Ovary (tissue), 3 donors: ENCODE data around the gene DNAI1.

Experiments used
- EP300 ChIP-seq: sonication (generic); formaldehyde crosslinking; IDR thresholded peaks from one replicate; pipeline ENCODE4 v1.6.1; 2017; ENCODE audit warnings: antibody characterized with exemption
- POLR2A ChIP-seq: fragments of 450-650 bp; IDR thresholded peaks from one replicate; pipeline ENCODE4 v1.6.1; 2017; ENCODE audit warnings: antibody characterized with exemption, mild to moderate bottlenecking, moderate library complexity
- TF ChIP-seq, protein P1 (sequence below), 3 donors: fragments of 450-650 bp in 2 of 3; fragments of 200-600 bp in 1 of 3; IDR thresholded peaks; one replicate each; pipeline versions ENCODE4 v1.5.1 to v1.8.0; 2016 to 2022; ENCODE audit warnings: antibody characterized with exemption in 3 of 3, mild to moderate bottlenecking in 1 of 3
- donor health status: DM: no; HTN: no; CAD: no.

DNA sequence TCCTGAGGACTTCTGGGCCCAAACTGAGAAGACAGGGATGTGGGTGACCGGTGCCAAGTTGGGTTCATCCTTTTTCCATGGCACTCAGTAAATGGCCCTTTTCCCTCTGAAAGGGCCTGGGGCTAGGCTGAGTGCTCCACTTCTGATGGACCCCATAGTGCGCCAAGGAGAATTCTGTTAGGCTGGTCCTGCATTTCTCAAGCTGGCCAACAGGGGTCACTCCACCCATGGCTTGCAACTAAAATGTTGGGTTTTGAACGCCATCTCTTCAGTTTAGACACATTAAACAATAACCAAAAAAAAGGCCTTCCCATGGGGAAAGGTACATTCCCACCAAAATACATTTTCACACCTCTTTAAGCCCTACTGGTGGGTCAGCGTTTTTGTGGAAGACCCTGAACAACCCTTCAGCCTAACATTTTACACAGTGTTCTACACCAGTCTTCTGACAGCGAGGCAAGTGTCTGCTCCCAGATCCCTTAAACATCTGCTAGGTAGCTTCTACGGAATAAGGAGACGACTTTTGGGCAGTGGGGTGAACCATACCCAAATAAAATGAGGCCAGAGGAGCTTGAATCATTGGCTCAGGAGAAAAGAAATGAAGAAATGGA is 103.6 kb downstream of the DNAI1 start:
- TF ChIP-seq, protein P1, sequence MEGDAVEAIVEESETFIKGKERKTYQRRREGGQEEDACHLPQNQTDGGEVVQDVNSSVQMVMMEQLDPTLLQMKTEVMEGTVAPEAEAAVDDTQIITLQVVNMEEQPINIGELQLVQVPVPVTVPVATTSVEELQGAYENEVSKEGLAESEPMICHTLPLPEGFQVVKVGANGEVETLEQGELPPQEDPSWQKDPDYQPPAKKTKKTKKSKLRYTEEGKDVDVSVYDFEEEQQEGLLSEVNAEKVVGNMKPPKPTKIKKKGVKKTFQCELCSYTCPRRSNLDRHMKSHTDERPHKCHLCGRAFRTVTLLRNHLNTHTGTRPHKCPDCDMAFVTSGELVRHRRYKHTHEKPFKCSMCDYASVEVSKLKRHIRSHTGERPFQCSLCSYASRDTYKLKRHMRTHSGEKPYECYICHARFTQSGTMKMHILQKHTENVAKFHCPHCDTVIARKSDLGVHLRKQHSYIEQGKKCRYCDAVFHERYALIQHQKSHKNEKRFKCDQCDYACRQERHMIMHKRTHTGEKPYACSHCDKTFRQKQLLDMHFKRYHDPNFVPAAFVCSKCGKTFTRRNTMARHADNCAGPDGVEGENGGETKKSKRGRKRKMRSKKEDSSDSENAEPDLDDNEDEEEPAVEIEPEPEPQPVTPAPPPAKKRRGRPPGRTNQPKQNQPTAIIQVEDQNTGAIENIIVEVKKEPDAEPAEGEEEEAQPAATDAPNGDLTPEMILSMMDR (IDR thresholded peaks at IDR 0.05) = no peak
- TF ChIP-seq EP300 = no peak
- TF ChIP-seq POLR2A = no peak
